HG03045 (cell line): ENCODE results near the gene HPCA.
"Not testable (repeated sequence)": the region's sequence is repeated elsewhere in the genome, so short reads cannot be mapped to it uniquely, and the experiment has no call there.

Experiments used
- ATAC-seq: cut with Tn5 transposase; IDR thresholded peaks from one replicate; pipeline ENCODE4 v1.9.1; 2021; ENCODE audit warnings: mild to moderate bottlenecking, moderate library complexity; ENCODE audit not compliant: unreplicated experiment

Gene HPCA

DNA sequence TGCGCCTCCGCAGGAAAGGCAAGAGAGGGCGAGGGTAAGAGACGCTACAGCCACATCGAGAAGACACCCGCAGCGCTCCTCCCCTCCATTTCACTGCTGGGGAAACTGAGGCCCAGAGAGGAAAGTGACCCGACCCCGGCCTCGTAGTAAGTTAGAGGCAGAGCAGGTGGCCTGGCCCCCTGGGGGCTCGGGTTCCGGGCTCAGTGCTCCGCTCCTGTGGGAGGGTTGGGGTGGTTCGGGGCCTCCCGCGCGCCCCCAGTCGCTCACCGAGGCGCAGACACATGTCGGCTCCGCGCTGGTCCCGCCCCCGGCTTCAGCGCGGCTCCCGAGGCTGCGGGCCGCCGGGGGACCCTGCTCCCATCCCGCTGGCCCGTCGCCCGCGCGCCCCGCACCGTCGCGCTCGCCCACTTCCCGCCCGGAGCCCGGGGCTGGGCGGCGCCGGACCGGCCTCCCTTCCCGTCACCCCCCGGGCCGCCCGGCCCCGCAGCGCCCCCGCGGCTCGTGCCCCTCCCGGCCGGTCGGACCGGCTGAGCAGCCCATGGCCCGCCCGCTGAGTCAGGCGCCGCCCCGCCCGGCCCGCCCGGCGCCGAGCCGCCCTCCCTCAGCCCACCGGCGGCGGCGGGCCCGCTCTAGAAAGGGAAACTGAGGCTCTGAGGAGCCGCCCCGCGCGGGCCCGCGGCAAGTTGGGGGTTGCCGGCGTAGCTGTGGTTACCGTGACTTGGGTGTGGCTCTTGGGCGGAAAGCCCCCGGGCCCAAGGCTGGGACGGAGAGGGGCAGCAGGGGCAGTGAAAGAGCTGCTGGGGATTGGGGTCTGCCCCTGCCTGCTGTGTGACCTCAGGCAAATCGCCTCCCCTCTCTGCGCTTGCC lies 14.9 kb downstream of the HPCA start, which contains the start of gene TMEM54:
TSS of gene TMEM54 (minus strand) at position 434 of the 867 bp plus-strand sequence. CDS start at position 283, 151 bp downstream.
- no peak for ATAC-seq

DNA sequence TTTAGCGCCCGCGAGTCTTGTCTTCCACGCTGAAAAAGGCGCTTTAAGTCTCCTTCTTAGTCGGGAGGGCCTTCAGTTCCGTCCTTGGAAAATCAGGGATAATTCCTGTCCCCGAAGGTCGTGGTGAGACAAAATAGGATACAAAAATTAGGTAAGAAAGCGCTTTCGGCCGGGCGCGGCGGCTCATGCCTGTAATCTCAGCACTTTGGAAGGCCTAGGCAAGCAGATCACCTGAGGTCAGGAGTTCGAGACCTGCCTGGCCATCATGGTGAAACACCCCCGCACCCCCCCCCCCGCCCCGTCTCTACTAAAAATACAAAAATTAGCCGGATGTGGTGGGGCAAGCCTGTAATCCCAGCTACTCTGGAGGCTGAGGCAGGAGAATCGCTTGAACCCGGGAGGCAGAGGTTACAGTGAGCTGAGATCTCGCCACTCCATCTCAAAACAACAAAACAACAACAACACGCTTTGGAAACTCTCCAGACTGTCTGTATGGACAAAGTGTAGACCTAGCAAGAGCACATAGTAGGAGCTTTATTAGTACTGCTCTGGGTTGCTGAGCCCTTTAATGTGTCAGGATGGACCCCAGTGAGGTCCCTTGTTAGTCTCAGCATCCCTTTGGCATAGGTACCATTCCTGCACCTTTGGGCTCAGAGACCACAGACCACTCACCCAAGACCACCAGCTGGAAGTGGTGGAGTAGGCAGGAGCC lies 15.7 kb downstream of the HPCA start:
- ATAC-seq, result no peak

DNA sequence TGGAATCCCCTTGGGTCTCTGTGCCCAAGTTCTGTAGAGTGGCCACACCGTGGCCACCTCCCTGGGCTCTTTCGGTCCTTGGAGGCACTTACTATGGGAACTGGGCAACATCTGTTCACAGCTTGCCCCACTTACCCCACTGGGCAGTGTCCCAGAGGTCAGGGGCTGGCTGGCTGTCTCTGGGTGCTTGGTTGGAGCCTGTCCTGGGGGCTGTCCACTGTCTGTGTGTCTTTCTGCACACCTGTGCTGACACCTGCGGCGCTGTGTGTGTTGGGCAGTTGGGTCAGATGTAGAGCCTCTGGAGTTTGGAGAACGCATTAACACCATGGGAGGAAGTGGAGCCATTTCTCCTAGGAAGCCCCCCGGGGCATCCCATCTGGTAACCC lies 16.2 kb downstream of the HPCA start:
- no peak for ATAC-seq

DNA sequence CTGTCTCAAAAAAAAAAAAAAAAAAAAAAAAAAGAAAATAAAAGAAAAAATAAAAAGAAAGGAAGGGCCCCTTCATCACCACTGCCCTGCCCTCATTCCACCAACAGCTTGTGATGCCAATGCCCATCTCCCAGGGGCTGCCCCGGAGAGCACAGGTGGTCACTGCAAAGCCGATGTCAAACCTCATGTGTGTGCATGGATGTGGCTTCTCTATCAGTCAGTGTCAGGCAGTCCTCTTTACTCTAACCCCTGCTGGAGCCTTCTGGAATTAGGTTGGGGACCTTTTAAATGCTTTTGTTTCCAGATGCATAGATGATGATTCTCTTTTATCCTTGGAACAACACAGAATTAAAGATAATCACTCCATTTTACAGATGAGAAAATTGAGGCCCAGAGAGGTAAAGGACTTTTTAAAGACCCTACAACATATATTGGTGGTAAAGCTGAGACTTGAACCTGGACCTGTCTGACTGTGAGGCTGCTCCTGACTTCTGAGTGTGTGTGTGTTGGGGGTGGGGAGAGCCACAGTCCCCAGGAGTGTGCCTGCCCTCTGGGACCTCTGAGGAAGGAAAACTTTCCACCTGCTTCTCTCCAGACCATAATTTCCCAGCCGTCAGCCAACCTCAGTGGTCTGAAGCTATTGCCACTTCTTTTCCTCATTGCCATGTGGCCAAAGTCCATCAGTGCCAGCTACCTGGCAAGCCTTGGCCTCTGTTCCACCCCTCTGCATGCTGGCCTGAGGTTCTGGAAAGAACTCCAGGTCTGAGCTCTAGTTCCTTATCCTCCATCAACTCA lies 17.9 kb downstream of the HPCA start:
- ATAC-seq, result no peak

DNA sequence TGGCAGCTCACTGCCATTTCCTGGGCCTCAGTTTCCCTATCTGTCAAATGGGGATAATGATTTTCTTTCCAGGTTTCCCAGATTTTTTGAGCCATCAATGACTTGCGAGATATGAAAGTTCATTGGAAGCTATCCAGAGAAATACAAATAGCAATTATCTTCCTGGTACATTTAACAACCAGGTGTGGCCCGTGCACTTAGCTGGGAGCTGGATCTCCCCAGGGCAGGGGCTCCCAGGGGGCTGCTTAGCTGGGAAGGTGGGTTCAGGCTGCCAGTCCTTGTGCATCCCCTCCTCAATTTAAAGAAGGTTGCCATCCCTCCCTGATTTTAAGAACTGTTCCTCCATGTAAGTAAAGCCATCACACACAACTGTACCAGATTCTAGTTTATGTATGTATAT lies 18.5 kb downstream of the HPCA start:
- no peak for ATAC-seq

GRCh38 chr1:32905588-32905987 lies 19.3 kb downstream of the HPCA start:
- ATAC-seq, result not testable (repeated sequence)

- no peak for ATAC-seq
Measured at GRCh38 chr1:32906654-32907053, 20.4 kb downstream of the HPCA start.

DNA sequence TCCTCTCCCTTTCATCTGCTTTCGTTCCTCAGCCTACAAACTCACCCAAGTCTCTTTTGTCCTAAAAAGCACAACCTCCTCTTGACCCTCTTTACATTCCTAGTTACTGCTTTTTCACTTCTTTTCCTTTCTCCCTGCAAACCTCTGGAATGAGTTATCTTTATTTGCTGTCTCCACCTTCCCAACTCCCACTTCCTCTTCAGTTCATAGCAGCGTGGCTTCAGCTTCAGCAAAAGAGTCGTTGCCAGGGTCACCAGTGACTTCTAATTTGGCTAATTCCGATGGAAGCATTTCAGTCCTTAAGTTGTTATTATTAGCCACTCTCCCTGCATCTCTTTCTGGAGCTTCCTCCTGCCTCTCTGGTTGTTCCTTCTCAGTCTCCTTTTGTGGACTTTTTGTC lies 21.1 kb downstream of the HPCA start:
- no peak for ATAC-seq

GRCh38 chr1:32910319-32910718 lies 24.0 kb downstream of the HPCA start:
- no peak for ATAC-seq

- ATAC-seq, result no peak
Measured at GRCh38 chr1:32915766-32916706, 29.7 kb downstream of the HPCA start.

GRCh38 chr1:32917521-32917920 lies 31.2 kb downstream of the HPCA start:
- ATAC-seq, result no peak

- ATAC-seq, result no peak
Measured at GRCh38 chr1:32918179-32918578, 31.9 kb downstream of the HPCA start.

GRCh38 chr1:32919811-32920733 lies 33.8 kb downstream of the HPCA start:
- no peak for ATAC-seq

DNA sequence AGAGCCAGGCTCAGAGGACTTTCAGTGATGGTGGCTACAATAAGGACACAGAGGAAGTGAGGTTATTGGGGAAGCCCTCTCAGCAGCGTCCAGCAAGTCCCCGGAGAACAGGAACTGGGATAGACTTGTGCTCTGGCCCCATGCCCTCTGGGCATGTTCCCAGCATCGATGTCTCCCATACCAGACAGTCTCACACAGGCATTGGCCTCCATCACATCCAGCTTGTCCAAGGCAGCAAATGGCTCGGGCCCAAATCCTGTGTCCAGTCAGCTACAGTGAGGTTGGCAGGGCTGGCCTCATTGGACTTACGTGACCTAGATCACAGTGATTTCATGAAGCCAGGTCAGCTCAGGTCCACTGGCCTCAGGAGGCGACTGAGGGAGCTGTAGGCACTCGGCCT lies 34.5 kb downstream of the HPCA start:
- no peak for ATAC-seq

DNA sequence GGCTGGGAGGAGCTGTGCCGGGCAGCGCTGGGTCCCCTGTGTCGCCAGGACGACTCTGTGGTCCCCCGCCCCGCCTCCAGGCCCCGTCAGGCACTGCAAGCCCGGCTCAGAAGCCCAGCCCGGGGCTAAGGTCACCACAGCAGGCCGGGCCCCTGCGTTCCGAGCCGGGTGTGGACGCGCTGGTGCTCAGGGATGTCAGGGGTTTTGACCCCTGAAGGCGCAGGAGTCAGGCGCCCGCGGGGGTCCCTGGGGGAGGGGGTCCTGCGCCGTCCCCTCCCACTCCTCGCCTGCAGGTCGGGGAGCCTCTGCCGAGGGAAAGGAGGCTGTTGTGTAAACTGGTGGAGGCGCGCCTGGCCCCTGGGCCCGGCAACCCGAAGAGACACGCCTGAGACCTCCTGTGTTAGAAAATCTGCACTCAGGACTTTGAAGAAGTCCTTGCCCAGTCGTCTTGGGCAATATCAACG lies 38.6 kb downstream of the HPCA start:
- no peak for ATAC-seq

DNA sequence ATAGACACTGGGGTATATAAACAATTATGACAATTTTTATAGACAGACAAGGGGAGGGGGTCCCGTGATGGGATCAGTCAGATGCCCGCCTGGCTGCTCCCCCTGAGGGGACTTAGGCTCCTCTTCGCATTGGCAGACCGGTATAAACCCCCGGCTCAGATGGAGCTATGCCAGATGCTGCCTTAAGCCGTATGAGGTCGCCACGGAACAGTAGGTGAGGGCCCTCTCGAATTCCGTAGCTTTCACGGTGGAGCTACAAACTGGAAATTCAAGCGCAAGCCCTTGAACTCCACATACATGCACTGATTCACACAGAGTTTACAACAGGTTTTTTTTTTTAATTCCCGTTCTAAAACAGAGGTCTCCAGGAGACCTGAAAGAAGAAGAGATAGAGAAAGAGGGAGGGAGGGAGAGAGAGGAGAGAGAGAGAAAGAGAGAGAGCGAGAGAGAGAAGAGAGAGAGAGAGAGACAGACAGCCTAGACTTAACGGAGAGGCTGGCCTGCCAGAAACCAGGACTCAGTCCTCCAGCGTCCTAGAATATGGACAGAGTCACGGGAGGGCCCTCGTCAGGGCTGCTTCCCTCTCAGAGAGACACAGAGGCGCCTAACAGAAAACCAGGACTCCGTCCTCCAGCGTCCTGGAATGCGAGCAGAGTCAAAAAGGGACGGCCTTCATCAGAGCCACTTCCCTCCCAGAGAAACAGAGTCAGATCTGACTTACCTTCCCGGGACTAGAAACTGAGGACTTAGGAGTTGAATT lies 39.3 kb downstream of the HPCA start:
- no peak for ATAC-seq

- no peak for ATAC-seq
Measured at GRCh38 chr1:32926562-32926961, 40.3 kb downstream of the HPCA start.

- no peak for ATAC-seq
Measured at GRCh38 chr1:32927441-32927840, 41.1 kb downstream of the HPCA start.
